HG02759 (cell line): ENCODE data around the gene VPS41.
"Not testable (repeated sequence)": the region's sequence is repeated elsewhere in the genome, so short reads cannot be mapped to it uniquely, and the experiment has no call there.

Source experiments
- ATAC-seq: cut with Tn5 transposase; IDR thresholded peaks from one replicate; pipeline ENCODE4 v1.9.1; 2021; ENCODE audit warnings: mild to moderate bottlenecking, moderate library complexity; ENCODE audit not compliant: unreplicated experiment

VPS41 gene

DNA sequence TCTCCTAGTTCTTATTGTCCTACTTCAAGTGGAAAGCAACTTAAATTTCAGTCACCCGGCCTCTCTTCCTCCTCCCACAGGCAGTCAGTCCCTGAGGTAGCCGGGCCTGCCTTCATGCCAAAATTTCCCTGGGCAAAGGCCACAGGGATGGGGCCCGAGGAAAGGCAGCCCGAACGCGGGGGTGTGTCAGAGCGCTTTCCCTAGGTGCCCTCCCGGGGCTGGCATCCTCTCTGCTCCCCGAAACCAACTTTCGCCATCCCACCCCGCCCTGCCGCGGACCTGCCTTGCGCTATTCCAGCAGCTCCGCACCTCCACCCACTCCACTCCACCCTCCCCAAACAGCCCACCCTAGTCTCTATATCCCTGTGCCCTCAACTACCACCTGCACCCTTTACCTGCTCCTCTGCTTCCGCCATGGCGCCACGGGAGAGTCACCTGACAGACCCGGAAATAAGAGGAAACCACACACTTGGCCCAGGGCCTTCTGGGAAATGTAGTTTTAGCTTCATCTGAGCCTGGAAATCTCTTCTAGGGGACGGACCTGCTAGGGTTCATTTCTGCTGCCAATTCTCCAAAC lies at the start of gene VPS41:
VPS41 (minus strand) TSS at position 433 of the 577 bp plus-strand sequence; CDS start at position 416, 17 bp downstream.
- peak; percentile 96 for ATAC-seq

DNA sequence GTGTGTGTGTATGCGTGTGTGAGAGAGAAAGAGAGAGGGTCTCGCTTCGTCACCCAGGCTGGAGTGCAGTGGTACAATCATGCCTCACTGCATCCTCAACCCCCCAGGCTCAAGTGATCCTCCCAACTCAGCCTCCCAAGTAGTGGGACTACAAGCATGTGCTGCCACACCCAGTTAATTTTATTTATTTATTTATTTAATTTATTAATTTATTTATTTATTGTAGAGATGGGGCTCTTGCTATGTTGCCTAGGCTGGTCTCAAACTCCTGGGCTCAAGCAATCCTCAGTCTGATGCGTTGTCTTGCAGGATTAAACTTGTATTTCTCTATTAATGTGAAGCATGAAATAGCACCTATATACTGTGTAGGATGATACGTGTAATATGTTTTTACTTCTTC lies 46.9 kb upstream of the VPS41 start:
- ATAC-seq, result no peak

DNA sequence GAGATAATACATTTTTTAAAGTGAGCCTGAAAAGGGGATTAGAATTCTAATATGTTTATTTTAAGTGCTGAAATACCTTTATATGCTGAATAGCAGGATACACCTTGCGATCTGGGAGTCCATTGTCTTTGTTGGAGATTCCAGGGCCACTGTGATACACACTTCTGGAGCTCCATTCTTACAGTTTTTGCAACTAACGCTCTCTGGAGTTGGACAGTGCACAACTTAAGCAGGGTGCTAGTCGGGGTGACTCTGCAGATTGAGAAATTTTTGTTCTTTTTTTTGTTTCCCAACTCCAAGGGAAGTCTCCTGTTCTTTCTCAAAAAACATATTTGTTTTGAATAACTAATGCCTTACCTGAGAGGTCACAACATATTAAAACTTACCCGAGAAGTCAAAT lies 45.0 kb upstream of the VPS41 start:
- ATAC-seq, result no peak

DNA sequence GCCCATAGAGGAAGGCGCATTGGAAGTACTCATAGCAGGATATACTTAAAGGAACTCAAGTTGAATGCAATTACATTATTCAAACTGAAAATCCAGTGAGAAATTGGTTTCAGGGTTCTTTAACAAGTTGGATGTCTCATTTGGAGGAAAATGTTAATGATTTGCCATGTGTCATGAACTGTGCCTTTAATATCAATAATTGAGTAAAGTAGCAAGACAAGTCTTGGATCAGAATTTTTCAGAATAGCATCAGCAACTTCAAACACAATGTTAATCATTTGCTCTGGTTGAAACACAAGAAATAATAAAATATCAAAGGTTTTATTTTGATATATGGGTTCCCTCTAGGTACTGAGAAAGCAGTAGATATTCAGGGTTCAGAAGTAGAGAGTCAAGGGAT lies 44.2 kb upstream of the VPS41 start:
- no peak for ATAC-seq

DNA sequence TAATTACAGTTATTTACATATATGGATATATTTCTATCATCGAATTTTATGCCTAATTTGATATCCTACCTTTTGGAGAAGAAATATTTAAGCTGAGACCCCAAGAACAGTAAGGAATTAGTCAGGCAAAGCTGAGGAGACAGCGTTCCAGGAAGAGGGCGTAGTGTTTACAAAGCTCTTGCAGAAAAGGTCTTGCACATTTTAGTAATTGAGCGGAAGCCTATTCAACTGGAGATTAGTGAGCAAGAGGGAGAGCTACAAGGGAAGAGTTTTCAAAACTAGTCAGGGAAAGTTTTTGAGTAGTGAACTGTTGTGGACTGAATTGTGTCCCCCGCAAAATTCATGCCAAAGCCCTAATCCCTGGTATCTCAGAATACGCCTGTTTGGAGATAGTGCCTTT lies 42.2 kb upstream of the VPS41 start:
- no peak for ATAC-seq

DNA sequence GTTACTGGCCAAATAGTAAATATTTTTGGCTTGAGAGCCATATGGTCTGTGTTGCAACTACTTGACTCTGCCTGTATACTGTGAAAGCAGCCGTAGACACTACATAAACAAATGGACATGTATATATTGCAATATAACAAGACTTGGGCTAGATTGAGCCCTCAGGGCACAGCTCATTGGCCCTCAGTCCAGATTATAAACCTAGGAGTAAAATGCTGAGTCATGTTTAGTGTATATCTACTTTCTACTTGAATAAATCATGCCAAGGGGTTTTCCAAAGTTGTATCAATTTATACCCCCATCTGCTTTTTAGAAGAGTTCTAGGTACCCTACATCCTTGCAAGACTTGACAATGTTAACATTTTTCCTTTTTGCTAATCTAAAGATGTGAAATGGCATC lies 41.3 kb upstream of the VPS41 start:
- no peak for ATAC-seq

DNA sequence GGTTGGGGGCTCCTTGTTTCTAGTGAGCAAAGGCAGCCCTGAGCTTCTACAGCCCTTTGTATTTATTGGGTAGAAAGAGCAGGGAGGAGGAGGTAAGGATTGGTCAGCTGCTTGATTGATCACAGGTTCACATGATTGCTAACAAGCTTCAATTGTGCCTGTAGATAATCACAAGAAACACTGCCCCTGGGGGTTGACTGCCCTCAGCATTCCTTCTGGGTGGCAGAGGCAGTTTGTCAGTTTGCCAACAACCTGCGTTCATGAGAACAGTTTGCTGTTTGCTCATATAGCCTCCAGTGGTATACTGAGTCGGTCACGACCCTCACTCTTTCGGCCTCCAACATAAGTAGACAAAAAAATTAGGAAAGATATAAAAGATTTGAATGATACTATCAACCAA lies 38.5 kb upstream of the VPS41 start:
- not testable (repeated sequence) for ATAC-seq

DNA sequence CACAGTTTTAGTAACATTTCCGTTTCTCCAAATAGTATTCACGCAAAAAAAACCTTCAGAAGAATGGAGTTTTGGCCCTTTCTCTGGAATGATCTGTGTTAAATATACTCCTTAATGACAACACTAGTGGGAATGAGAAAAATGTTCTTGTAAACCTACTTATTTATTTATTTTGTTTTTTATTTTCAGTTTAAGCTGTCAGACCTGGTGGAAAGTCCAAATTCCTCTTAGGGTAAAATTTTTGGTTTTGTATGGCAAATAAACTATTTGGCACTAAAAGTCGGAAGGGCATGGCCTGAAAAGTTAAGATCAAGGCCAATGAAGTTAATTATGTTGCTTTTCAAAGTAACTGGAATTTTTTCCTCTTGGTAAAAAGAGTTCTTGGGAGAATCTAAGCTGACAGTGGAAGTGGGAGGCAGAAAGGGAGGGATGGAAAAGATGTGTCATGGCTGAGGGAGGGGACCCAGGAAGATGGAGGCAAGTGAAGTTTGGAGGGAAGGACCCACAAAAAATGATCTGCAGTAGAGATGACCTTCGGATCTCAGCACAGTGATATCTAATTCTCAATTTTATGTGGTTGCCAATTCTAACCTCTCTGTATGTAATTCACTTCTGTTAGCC lies 33.5 kb upstream of the VPS41 start:
- no peak for ATAC-seq

DNA sequence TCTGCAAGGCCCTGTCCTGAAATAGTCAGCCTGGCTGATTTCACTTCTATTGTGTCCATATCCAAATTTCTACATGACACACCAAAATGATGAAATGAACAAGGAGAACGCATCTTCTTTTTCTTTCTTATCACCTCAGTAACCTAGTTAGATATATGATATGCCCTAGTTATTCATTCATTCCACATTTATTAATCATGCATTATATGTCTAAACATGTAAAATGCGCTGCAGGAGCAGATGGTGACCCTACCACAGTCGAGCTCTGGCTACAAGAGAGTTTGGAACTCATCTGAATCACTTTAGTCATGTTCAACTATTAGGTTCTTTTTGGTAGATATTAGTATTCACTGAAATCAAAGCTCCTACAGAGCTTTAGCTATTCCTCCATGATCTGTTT lies 31.8 kb upstream of the VPS41 start:
- no peak for ATAC-seq

DNA sequence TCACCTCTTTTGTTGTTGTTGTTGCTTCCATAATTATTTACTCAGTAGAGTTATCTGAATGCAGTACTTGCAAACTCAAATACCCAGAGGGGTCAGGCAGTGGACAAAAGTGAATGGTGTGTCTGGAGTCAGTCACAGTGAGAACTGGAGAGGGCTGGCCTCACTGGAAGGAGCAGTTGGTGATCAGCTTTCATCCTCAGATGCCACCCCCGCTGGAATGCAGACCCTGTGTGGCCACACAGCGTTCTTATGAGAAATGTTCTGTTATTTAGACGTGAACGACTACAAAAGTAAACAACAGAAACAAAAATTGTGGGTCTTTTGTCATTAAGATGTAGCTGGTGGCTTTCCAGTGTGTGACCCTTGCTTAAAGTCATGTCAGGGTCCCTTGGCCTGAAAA lies 29.6 kb upstream of the VPS41 start:
- no peak for ATAC-seq

DNA sequence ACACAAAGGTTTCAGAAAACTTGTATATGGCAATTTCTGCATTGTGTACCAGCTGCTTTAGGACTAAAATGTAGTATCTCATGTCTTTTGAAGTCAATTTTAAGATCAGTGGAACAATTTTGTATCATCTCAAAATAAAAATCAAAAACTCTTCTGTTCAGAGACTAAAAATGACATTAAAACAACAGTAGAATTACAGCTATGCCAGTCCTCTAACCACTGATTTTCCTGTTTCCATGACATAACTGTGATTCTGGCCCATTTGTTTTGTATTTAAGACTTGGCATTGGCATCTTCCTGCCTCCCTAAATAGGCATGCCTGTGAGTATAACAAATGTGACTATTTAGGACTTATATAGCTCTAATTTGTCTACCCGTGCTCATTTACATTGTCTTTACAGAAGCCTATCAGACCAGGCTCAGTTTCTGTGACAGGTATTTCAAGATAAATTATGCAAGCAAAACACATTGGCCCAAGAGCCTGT lies 29.1 kb upstream of the VPS41 start:
- no peak for ATAC-seq

DNA sequence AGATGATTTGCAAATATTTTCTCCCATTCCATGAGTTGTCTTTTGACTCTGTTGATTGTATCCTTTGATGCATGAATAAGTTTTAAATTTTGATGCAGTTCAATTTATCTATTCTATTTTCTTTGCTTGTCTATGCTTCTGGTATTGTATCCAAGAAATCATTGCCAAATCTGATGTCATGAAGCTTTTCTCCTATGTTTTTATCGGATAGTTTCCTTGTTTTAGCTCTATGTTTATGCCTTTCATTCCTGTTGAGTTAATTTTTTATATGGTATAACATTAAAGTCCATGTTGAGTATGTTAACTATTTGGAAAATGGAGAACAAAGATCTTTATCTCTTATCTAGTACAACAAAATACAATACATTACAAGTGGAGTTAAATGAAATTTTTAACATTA lies 27.6 kb upstream of the VPS41 start:
- no peak for ATAC-seq

DNA sequence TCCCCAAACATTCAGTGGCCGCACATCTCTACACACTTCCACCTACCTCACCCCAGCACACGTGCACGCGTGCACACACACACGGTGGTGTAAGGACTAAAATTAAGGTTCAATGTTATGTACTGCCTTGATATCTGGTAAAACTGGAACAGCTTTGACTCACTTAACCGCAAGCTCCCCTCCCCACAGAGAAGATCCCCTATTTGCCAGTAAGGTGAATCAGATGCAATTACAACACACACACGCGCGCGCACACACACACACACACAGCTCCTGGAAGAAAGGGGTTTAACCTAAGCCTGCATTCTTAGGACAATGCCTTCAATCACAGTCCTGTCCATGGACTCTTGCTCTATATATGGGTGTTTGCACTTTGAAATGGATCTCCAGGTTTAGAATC lies 25.5 kb upstream of the VPS41 start:
- no peak for ATAC-seq

DNA sequence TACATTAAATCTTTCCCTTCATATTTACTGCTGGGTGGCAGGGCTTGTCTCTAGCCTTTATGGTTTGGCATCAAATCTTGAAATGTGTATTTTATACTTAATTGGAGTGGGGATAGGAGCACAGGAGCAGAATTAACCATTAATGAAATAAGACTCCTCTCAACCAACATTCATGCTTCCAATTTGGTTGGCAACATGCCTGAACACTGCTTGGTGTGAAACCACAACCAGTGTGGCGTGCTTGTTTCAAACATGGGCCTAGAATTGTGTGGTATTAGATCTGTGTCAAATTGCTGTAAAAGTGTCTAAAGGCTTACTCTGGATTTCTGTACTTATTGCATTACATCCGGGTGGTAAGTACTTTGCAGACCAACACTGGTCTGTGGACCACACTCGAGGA lies 25.1 kb upstream of the VPS41 start:
- ATAC-seq, result no peak

DNA sequence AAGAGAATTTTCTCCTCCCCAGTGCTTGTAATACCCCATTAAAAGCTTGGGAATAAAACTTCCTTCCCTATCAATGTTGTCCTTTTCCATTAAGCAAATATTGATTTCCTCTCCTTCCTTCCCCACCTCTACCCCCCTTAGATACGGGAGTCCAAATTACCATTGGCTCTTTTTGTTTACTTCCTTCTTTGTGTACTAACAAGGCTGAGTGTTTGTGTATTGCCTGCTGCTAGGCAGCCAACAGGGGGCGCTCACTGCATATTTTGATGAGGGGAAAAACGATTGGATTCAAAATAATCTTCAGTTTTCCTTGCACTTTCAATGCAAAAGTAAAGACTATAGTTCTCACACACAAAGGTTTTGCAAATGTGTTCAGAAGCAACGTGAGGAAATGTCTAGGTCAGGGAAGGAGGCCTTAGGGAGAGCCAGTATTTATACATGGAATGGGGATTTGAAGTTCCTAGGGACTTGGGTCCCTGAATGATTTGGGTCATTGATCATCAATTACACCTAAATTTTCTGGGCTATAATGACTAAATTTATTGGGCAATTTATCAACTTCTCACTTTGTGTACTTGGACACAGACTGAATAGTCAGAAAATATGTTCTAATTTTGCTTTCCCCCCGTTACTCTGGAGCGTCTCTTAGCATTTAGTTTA lies 23.6 kb upstream of the VPS41 start:
- ATAC-seq, result peak; percentile 78

DNA sequence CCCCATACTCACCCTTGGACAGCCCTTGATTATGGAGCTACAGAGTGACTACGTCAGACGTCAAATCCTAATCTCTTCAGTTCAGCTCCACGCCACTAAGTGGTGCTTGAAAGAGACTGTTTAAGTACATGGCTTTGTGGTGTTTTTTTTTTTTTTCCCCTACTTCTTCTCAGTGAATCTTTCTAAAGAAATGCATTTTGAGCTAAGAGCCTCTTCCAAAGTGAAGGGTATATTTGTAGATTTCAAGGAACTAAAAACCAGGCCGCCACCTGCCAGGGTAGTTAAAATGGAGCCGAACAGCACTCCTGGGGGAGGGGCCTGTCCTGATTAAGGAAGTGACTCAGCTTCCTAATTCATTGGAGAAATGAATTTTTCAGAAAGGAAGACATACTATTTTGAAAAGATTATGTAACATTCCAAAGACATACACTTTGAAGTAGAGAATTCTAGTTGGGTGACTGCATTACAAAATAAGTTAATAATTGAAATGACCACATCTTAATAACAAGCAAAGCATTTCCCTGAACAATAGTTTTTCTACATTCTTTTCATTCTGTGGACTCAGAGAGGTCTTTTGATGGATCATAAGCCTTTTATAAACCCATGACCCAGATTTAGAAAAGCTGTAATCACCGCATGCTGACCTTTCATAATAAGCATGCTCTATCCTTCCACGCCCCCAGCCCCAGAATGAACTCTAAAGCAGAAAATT lies 20.6 kb upstream of the VPS41 start:
- ATAC-seq, result no peak

DNA sequence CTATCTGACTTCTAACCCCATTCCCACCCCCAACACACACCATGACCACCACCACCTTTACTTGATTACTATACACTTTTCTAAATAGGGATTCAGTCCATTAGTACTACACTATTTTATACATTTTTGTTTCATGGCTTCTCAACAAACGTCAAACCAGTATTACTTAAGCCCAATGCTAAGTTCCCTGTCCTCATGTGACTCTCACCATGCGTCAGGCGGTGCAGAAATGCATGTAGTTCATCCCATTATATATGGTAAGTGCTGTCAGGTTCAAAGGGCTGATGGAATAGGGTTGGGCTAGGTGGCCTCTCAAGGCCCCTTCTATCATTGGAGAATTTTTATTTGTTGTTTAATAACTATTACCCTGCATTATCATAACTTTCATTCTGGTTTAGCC lies 19.5 kb upstream of the VPS41 start:
- ATAC-seq, result no peak

DNA sequence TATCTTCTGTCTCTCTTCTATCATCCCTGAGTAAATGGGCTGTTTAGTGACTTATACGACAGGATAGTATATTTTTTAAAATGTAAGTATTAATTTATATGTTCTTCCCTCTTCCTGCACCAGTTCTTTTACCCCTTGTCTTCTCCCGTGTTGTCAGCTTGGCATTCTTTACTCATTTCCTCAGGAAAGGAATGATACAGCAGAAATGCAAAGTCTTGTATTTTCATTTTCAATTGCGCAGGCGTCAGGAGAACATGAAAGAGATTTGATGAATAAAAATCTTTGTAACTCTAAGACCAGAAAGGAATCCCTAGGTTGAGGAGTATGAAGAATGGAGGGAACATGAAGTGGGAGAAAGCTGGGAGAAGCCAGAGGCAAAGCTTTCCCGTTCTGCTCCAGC lies 18.8 kb upstream of the VPS41 start:
- ATAC-seq, result no peak

DNA sequence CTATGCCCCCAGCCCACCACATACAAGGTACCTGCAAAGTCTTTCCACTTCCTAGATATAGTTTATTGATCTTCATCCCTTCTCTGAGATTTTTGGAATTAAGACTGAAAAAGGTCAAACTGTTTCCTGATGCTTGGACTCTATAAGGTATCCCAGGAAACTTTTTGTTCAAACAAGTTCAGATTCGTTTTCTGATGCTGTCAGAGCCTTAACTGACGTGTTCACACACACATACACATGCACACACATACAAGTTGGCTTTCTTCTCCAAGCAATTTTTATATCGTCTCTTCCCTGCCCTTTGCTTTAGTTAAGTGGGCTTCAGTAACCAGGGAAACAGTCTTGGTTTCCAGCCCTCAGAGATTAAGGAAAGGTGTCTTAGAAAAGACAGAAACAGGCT lies 11.7 kb upstream of the VPS41 start:
- no peak for ATAC-seq

DNA sequence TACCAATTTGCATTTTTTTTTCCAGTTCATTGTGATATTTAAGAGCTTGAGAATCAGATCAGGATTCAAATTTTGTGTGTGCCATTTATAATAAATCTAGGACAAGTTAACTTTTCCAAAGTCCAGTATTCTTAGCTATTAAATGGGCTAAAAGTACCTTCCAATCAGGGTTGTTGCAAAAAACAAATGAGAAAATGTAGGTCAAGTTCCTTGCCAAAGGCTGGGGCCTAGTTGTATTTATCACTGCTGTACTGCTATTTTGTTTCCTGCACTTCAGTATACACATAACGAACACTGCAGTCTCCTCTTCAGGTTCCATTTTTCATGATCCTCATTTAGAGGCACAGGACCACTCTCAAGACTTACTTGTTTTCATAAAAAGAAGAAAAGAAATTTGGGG lies 7.4 kb upstream of the VPS41 start:
- no peak for ATAC-seq

DNA sequence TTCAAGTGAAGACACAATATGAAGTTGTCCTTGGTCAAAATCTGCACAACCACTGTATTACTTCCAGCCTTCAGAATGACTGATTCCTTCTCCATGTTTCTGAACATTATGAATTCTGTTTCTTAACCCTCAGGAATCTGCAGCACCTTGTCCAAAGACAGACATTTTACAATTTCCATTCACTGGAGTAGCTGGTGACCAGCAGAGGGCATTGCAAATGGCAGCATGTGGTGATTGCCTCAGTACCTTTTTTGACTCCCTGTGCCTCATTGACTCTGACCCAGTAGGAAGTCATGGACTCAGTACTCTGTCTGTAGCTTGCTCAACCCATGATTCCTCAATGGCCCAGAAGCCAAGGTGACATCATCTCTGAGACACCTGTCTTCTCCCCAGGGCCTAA lies 879 bp upstream of the VPS41 start:
- ATAC-seq, result no peak

DNA sequence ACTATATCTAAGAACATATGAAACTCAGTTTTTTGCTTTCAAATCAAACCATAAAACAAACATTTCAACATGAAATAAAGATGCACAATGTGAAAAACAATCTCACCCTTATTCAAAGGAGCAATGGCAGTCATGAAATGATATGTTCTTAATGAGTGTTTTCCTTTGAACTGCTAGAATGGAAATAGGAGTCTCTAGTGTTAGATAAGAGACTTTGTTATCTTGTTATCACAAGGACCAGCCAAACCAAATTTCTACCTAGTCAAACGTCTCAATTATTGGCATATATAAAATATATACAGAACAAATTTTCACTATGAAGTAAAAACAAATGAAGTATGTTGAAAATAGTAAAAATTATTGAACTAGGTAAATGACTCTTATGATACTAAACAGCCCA lies 1.2 kb downstream of the VPS41 start:
- no peak for ATAC-seq
